Activated effector memory CD4-positive, alpha-beta T cell treated with Interleukin-2 at 50 U/mL for 16 hours (primary cell): Measurements from ENCODE around the gene MRPL45.
"Not testable (repeated sequence)": the region's sequence is repeated elsewhere in the genome, so short reads cannot be mapped to it uniquely, and the experiment has no call there.

Experiments used
- DNase-seq: peaks from one replicate; pipeline ENCODE4 v3.0.0-alpha.2; 2020

Gene MRPL45

DNA sequence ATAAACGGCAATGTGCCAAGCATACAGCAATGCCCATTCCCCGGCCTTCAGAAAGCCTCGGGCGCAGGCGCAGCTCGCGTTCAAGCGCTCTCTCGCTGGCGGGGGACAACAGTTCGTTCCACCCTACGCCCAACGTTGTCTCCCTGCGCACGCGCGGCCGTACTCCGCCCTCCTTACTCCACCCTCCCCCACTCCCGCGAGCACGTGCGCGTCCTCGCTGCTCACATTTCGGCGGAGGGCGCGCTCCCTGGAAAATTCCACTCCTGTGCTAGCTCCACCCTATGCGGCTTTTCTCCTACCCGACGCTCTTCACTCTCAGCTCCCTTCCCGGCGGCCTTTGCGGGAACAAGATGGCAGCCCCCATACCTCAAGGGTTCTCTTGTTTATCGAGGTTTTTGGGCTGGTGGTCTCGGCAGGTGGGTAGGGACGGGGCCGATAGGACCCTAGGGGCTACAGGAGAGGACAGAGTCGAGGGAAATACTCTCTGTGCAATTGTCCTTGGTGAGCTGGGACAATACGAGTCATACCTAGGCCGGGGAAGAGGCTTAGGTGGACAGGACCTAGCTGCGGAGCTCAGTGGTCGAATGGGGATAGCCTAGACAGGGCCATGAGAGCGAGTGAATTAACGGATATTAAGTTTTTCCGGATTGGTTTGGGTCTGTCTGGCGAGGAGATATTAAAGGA lies at the start of gene MRPL45:
Gene MRPL45 (plus strand): TSS at position 335 of the 684 bp plus-strand sequence. CDS start 16 bp downstream, at position 351.
- DNase-seq, result peak; percentile 96

DNA sequence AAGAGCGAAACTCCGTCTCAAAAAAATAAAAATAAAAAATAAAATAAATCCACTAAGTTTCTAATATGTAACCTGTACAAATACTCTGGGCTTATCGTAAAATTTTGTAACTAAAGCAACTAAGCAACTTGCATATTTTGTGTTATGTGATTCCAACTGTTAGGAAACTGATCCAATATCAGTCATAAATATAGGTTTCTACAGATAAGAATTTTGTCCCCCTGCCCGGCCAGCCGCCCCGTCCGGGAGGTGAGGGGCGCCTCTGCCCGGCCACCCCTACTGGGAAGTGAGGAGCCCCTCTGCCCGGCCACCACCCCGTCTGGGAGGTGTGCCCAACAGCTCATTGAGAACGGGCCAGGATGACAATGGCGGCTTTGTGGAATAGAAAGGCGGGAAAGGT lies 43.8 kb upstream of the MRPL45 start:
- not testable (repeated sequence) for DNase-seq

DNA sequence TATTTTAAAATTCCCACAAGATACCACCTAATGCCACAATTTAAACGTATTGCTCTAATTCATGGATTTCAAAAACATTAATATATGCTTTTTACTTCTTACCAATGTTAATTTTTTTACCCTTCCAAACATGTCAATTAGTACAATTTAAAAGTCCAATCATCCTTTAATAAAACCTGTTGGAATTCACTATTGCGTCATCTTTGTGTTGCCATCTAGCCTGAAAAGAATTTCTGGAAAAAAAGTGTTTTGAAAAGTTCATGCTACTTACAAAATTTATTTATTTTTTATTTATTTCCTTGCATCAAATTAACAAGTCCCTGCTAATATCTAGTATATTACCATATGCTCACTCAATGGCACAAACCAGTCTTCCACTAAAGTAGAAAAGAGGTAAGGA lies 42.6 kb upstream of the MRPL45 start:
- DNase-seq, result not testable (repeated sequence)

DNA sequence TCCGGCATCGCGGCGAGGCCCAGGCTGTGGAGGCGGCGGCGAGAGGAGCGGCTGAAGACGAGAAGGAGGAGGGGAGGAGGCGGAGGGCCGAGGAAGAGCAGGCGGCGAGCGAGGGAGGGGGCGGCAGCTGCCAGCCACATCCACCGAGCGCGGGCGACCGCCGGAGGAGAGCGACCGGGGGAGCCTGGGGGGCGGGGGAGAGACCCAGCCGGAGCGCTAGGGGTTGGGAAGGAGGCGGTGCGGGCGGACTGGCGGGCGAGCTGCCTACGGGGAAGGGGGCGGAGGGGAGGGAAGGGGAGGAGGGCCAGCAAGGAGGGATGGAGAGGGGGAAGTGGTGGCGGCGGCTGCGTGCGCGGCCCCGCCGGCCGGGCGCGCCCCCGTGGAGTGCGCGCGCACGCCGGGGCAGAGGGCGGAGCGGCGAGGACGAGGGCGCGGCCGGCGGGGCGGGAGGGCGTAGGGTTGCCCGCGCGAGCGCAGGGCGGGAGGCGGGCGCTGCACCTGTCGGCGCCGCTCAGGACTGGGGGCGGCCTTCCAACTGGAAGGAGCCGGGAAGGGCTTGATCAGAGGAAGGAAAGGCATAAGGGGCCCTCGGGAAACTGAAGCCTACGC lies 39.9 kb upstream of the MRPL45 start:
- DNase-seq, result peak; percentile 82

DNA sequence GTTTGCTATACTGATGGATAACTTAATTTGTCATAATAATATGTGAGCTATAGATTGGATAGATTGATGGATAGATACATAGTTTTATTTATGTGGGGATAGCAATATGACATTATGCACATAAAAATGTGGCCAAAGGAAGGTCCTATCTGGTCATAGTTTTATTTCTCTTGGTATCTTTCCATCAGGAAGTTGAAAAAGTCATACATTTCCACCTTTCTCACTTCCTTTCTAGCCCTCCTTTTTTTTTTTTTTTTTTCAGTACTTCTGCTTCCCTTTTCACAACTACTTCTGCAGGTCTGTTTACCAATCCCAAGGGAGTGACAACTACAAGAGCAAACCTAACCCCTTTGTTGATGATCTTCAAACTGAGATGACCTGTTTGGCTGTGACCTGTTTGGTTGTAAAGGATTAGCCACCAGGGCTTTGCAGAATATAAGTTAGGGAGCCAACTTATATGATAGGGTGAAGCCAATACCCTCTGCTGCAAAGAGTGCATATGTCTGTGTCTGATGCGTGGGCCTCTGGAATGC lies 30.9 kb upstream of the MRPL45 start:
- not testable (repeated sequence) for DNase-seq

DNA sequence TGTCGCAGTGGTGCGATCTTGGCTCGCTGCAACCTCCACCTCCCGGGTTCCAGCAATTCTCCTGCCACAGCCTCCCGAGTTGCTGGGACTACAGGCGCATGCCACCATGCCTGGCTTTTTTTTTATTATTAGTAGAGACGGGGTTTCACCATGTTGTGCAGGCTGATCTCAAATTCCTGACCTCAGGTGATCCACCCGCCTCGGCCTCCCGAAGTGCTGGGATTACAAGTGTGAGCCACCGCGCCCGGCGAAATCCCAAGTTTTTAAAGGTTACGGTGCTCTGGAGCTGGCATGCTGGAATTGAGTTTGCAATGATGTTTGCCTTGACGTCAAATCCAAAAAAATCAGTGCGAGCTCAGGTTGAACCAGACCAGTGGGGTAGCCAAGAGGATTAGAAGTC lies 30.4 kb upstream of the MRPL45 start:
- DNase-seq, result not testable (repeated sequence)

DNA sequence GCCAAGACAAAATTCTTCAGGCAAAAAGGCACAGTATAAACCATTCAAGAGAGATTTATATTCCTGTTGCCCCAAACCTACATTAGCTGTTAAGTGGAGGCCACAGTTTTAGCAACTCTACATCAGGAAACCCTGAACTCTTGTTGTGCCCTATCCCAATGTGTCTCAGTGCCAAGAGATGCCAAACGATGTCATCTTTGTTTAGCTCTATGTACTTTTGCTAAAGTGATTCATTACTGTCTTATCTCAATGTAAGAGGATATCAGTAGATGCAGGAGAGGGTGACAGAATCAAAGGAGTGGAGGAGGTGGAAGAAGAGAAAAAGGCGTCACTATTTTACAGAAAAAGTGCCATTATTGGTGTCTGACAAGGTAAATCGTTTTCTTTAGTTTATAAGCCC lies 28.8 kb upstream of the MRPL45 start:
- not testable (repeated sequence) for DNase-seq

DNA sequence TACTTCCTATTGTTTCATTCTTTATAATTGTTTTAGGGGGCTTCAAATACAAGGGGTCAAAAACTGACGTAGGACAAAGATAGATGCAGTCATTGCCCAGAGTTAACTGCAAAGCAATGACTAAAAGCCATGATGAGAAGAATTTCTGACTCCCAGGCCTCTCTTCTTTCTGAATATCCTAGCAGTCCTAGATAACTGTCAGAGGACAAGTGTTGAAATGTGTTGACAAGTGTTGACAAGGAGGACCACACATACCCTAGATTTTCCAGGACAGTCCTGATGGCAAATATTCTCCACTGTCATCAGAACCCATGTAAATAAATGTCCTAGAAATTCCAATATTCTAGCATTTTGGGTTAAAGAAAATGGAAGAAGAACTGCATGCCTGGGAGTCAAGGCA lies 27.9 kb upstream of the MRPL45 start:
- DNase-seq, result not testable (repeated sequence)

DNA sequence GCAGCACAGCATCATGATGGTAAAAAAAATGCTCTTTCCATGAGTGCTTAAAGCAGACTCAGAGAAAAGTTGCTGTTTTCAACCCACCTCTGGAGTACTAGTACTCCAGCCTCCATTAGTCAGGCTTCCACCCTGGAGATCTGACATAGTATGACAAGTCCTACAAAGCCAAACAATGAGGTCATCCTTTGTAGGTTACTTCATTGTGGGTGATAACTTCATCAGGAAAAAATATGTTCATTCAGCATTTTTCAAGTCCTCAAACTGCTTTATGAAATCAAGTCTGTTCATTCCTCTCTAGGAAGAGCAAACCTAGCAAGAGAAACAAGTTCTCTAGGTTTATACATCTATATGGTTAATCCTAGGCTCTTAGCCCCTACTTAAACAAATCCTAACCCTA lies 27.4 kb upstream of the MRPL45 start:
- not testable (repeated sequence) for DNase-seq

DNA sequence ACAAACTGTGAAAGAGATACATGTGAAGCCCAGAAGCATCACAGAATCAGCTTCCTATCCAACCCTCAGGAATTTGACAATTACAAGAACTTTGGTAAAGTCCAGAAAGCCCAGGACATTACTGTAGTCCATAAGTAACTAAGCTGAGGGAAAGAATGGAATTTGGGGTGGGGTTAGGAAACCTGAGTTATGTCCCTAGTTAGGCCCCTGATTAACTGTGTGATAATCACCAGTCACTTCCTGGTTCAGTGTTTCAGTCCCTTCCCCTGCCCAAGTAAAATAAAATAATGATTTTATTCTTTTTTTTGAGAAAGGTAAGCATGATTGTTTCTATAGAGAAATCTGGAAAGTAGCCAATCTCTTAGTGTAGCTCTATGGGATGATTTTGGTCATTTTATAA lies 11.0 kb upstream of the MRPL45 start:
- DNase-seq, result not testable (repeated sequence)

DNA sequence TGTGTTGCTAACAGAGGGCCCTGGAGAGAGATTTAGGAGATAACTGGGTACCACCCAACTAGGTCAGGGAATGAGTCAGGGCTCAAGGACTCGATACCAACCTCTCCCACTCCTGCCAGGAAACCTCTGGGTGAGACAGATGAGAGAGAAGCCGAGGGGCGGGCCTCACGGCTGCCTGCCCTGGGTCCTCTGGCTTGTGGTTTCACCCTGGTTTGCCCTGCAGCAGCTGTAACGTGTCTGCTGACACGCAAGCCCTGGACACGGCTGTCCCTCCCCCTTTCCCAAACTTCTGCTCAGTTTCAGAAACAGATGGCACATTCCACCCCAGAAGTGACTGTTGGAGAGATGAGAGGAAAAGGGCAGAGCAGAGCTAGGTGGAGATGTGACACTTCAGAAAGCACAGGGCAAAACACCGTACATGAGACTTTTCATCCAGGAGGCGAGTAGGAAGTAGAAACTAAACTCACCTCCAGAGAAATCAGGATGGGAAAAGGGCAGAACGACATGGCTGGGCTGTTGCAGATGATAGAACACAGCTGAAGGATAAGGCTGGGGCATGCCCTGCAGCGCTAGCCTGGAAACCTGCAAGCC lies 10.4 kb upstream of the MRPL45 start:
- not testable (repeated sequence) for DNase-seq

DNA sequence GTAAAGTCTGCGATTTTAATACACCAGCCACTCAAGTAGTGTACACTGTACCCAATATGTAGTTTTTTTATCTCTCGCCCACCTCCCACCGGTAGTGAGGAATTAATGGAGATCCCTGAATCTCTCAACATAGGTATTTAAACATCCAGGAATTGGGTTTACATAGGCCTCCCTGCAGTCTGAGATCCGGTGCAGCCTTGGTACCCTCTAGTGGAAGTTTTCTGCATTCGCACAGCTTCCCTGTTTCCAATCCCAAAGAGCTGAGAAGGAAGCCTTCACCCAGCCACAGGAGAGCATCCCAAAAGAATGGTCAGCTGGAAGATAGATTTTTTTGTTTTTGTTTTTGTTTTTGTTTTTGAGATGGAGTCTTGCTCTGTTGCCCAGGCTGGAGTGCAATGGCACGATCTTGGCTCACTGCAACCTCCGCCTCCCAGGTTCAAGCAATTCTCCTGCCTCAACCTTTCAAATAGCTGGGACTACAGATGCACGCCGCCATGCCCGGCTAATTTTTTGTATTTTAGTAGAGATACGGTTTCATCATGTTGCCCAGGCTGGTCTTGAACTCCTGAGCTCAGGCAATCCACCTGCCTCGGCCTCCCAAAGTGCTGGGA lies 8.6 kb upstream of the MRPL45 start:
- not testable (repeated sequence) for DNase-seq

DNA sequence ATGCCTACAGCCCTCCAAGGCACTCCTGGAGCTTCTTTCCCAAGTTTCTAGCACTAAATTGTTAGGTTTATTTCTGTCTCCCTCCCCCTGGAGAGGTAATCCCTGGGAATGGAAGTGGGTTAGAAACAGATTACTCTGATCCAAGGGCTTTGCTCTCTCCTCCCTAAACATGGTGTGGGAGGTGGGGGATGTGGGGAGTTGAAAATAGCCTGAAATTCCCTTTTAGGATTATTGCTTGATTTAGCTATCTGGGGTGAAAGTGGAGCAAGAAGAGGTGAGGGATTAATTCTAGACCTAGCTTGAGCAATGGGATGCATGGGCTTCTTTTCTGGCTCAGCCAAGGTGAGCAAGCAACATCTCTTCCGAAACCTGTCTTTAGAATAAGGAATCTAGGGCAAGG lies 7.2 kb upstream of the MRPL45 start:
- DNase-seq, result not testable (repeated sequence)

DNA sequence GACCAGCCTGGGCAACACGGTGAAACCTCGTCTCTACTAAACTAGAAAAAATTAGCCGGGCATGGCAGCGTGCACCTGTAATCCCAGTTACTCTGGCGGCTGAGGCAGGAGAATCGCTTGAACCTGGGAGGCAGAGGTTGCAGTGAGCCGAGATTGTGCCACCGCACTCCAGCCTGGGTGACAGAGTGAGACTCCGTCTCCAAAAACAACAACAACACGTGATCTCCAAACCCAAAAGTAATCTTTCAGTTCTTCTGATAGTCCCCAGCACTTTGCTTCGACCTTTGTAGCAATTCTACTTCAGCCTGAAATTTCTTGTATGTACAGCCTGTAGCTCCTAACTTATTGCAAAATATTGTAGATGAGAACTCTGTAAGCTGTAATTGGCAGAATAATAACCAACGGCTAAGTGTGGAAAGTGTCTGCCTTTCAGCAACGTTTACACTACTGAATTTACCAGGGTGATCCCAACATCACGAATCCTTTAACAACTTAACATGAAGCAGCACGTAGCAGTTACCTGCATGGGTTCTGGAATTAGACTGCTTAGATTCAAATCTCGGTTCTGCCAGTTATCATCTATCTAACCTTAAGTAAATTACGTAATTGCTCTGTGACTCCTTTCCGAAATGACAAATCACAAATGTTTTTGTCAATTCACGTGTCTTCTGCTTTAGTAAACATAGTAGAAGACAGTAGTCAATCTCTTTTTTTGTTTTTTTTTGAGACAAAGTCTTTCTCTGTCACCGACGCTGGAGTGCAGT lies 1.2 kb upstream of the MRPL45 start:
- not testable (repeated sequence) for DNase-seq

DNA sequence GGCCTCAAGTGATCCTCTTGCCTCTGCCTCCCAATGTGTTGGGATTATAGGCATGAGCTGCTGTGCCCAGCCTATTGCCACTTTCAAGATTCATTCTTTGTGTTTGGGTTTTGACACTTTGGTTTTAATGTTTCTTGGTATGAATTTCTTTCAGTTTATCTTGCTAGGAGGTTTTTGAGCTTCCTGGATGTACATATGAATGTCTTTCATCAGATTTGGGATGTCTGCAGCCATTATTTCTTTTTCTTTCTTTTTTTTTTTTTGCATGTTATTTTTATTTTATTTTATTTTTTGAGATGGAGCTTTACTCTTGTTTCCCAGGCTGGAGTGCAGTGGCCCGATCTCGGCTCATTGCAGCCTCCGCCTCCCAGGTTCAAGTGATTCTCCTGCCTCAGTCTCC lies 18.5 kb downstream of the MRPL45 start:
- DNase-seq, result no peak

DNA sequence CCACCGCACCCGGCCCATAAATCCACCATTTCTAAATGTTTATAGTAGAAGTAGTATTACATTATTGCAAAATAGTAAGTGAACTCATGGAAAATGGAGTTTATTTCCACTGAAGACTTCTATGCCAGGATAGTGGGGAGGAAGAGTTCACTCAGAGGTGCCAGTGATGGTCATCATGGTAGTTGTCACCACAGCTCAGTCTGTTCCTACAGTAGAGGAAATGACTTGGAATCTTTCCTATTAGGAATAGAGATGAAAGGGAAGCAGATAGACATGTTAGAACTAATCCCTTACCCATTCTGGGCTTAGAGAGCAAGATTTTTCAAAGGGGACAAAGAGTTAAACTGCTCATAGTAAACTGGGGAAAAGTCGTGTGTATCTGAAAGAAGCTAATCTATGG lies 20.1 kb downstream of the MRPL45 start:
- DNase-seq, result no peak

DNA sequence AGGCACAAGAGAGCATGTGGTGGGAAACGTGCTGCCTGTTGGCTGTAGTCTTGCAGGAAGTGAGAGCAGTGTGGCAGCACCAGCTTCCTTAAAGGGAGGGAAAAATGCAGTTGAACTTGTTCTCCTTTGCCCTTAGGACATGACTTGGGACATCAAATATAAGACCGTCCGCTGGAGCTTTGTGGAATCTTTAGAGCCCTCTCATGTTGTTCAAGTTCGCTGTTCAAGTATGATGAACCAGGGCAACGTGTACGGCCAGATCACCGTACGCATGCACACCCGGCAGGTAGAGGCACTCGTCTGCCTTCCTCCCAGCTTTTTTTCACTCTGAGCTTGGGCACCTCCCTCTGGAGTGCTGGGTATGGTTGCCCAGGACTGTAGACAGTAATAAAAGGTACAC lies 23.5 kb downstream of the MRPL45 start:
- no peak for DNase-seq

DNA sequence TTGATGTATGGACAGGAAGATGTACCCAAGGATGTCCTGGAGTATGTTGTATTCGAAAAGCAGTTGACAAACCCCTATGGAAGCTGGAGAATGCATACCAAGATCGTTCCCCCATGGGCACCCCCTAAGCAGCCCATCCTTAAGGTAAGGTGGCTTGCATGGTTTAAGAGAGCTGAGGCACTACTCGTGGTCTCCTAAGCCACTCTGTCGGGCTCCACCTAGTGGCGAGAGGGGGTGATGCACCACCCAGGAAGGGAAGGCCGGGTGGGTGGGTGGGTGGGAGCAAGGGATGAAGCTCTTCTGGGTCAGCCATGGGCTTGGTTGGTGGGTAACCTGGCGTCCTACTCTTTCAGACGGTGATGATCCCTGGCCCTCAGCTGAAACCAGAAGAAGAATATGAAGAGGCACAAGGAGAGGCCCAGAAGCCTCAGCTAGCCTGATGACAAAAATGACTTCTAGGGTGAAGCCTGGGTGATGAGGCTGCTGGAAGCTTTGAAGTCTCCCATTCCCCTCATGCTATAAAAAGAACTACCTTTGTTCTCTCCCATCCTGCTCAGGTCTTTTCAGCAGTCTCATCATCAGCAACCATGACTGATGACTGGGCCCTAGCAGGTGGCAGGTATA lies 25.3 kb downstream of the MRPL45 start:
- DNase-seq, result peak; percentile 49

DNA sequence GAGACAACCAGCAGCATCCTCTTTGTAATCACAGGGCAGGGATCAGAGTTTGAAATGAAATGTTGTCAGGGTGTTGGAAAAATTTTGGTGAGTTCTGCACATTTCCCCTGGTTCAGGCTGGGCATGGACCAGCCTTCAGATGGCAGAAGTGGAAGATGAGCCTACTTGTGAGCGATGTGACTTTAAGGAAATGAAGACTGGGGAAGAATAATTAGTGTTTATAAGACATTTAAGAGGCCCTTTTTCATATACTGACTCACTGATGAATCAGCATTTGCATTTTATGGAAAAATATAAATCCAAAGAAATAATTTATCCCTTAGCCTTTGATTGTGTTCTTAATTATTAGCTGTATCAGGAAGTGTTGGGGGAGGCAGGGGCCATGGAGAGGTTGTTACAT lies 25.9 kb downstream of the MRPL45 start:
- DNase-seq, result no peak

DNA sequence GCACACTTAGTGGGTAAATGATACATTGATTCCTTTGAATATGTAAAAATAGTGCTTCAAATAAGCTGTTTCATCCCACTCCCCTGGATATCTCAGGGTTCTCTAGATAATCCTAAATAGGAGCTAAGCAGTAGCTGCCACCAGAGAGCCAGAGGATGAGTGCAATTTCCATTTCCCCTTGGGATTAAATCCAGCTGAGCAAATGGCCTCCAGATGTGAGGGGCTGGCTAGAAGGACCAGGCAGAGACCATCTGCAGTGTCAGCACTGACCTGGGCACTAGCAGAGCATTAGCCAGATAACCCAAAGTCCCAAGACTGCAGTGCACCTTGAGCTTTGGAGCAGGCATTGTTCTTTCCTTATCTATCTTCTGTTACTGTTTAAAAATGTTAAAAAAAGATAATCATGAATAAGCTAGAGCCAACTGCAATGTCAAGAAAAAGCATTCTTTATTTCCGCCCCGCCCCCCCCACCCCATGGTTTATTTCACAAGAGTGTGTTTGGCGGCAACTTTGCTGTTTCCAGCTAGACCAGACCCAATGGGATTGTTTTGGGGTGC lies 27.3 kb downstream of the MRPL45 start:
- DNase-seq, result no peak

DNA sequence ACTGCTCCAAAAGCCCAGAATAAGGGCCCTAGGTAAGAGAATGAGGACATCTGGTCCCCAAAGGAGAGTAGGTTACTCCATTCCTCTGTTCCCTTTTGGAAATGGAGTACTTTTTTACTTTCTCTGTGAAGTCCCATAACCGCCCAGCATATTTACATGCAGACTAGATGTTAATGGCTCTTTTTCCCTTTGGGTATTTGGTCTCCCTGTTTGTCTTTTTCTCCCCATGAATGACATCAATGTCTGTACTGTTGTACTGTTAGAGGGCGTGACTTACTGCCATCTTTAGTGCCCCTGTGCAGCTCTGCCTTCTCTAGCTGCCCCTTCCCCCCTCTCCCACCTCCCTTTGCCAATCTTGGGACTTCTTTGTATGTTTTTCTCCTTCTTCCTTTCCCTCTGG lies 27.8 kb downstream of the MRPL45 start:
- DNase-seq, result no peak
